GM18858 (cell line): Measurements from ENCODE around the gene PDCD1.

Experiments
- ATAC-seq: cut with Tn5 transposase; IDR thresholded peaks from one replicate; pipeline ENCODE4 v1.9.1; 2021; ENCODE audit not compliant: unreplicated experiment

The PDCD1 gene

DNA sequence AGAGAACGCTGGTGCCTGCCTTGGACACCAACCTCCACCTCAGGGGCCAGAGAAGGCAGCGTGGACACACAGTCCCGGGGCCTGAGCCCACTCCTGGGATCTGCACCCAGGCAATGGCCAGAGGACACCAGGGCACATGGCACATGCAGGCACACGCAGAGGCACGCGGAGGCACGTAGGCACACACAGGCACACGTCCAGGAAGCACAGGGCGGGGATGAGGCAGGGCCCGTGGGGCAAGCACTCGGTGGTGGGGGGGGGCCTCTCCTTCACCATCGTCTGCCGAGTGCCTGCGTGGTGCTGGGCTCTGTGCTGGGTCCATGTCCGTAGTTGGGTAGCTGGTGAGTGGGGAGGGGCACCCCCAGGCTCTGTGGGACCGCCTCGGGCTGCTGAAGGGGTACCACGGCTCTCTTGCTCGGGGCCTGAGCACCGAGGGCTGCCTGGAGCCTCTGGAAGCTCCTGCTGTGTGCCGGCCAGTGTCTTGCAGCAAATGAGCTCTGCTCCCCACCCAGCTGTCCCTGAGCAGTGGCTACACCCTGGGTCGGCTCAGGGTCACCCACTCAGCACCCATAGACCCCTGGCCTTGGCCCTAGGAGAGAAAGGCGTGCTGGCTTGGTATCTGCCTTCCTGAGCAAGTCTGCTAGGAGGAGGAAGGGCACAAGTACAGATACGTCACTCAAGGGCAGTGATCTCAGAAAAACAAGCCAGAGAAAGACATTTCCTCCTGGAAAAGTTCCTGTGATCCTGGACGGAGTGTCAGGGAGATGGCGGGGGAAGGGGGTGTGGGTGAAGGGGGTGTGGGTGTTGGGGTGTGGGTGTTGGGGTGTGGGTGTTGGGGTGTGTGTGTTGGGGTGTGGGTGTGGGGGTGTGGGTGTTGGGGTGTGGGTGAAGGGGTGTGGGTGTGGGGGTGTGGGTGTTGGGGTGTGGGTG lies 37.3 kb upstream of the PDCD1 start:
- ATAC-seq, result no peak

DNA sequence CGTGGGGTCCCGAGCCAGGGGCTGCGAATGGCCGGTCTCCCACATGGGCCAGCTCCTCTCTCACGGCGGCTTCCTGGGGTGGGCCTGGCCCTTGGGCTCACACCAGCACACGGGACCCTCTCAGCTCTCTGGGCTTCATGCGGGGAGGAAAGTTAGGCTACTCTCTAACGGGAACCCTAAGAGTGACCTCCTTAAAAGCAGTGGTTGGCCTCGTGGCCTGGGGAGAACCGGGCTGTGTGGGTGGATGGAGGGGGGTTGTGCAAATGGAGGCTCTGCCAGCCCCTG lies 36.7 kb upstream of the PDCD1 start:
- no peak for ATAC-seq

DNA sequence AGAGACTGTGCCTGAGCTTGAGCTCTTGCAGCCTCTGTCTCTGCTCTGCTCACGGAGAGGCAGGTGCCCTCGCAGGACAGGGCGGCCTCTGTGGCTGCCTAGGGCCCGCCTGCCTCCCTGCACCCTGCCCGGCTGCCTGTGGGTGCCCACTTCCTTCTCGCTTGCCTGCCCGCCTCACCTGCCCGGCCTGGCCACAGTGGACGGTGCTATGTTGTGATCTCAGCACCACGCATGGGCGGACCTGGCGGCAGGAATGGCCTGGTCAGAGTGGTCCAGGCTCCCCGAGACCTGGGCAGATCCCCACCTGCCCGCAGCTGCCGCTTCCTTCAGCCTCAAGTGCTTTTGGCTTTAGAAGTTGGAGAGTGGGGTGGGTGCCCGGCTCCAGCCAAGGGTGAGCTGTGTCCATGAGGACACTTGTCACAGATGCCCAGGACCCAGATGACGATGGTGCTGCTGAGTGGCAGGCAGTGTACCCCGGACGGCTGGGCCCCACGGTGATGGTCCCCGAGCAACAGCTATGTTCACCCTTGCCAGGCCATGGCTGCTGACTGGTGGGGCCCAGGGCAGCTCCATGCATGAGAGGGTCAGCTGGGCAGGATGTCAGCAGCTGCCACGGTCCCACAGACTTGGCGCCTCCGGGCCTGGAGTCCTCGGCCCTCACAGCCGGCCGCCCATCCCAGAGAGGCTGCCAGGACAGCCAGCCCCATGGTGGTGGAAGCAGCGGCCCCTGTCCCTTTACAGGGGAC lies 36.2 kb upstream of the PDCD1 start:
- no peak for ATAC-seq

DNA sequence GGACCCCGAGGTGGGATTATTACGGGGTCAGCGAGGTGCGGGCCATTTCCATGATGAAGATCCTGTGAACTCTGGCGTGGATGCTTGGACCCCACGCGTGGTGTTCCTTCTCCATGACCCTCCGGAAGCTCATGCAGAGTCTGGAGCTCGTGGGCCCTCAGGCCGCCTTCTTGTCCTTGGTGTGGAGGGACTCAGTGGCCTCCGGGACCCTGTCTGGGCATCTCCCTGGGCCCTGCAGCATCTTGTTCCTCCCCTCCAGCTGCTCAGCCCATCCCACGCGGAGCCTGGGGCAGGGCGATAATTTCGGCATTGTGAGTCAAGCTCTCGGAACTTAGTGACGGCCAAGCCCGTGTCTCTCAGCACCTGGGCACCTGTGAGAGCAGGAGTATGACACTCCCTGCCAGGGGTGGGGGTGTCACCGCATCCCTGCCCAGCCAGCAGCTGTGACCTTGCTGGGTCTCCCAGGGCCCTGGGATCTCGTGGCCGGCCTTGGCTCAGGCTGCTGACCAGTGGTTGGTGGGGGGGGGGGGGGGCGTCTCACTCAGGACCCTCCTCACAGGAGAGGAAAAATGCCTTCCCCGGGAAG lies 35.5 kb upstream of the PDCD1 start:
- ATAC-seq, result no peak

DNA sequence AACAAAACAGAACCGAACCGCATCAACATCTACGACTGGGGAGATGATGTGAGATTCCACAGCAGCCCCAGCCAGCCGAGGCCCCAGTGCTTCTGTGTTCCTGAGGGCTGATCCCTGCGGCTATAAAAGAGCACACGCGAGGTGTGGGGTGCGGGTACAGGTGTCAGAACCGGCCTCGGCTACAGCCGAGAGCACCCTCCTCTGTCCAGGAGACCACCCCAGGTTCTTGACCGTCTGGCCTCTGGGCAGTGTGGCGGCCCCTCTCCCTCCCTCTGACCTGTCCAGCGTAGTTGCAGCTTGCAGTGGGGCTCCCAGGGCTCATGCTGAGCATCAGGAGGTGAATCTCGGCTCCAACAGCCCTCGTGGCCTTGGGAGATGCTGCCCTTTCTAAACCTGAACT lies 34.6 kb upstream of the PDCD1 start:
- ATAC-seq, result no peak

DNA sequence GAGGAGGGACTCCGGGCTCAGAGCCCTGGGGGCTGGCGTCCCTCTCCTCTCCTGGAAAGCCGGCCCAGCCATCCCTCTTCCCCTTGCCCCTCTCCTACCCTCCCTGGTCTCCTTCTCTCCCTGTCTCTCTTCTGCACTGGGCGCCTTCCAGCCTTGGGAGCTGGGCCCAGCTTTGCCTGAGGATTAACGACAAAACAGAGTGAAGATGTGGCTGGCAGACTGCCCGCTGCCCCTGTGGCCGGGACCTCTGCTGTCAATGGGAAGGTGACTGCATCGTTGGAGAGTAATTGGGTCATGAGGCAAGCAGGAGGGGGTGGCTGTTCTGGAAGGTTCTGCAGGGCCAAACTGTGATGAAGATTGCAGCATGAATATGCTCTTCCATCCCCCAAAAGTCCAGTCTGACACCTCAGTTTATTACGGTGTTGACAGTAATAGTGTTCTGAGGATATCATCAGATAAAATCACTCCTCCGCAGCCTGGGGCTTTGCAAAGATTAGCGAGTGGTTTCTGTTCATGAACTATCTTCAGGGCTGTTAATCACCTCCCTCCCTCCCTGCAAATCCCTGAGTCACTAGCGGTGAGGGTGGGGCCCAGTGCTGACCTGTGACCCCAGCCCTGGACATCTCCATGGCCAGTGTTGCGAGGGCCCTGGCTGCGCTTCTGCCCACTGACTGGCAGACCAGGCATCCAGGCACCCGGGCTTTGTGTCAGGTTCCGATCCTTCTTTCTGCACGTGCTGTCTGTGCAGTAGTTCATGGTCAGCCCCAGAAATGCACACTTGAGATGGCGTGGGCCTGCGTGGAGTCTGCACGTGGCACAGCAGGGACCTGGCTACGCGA lies 33.8 kb upstream of the PDCD1 start:
- ATAC-seq, result no peak

DNA sequence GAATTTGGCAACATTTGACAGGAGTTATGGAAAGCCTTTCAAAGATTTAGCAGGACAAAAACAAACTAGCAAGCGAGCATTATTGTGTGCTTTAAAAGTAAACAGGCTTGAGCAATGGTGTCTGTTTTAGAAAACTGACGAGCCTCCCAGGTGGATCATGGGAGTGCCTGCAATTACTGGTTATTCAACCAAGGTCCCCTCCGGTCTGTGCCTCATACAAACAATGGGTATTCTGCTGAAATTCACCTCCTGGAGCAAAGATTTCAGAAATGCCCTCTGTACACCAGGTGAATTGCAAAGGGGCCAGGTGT lies 33.2 kb upstream of the PDCD1 start:
- no peak for ATAC-seq

DNA sequence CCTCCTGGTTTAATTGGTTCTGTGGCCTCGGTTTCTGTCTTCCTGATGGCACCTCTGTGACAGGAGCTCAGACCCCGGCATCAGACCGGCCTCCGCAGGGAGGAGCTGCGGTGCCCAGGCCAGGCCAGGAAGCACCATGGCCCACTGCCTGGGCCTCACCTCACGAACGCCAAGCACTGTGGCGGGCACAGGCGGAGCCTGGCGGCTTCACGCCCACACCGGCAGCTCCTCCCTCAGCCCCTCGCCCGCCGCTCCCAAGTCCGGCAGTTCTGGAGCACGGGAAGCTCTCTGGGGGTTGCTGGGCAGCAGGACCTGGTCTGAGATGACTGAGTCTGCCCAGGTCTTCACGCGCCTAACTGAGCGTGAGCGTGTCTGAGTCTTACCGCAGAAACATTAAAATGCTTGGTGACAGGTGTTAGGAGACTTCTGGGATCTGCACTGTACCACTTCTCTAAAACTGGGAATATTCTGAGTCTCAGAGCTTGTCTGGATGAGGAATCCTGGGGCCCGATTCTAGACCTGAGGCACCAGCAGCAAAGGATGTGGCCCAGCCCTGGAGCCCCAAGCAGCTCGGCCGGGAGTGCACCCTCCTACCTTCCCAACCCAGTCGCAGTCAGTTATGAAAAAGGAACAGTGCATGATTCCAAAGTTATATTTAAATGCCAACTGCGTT lies 32.8 kb upstream of the PDCD1 start:
- no peak for ATAC-seq

DNA sequence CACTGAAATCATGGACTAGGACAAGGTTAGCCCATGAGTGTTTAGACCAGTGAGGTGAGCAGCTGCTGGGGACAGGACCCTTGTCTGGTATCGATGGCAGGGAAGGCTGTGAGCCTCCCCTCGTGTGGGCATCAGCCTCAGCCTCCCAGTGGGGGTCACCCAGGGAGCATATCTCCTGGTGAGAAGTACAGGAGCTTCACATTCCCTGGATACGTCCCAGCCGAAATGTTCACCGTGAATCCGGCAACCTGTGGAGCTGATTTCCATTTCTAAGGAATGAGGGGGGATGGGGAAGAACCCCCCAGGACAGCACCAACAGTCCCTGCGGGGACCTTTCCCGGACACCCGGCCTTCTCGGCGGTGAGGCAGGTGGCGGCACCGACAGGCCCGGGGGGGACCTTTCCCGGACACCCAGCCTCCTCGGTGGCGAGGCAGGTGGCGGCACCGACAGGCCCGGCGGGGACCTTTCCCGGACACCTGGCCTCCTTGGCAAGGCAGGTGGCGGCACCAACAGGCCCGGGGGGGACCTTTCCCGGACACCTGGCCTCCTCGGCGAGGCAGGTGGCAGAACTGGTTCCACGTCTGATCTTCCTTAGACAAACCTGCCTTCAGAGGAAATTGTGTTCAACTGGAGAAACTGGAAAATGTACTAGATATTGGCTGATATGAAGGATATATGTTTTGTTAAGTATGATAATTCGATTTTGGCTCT lies 32.0 kb upstream of the PDCD1 start:
- ATAC-seq, result no peak

DNA sequence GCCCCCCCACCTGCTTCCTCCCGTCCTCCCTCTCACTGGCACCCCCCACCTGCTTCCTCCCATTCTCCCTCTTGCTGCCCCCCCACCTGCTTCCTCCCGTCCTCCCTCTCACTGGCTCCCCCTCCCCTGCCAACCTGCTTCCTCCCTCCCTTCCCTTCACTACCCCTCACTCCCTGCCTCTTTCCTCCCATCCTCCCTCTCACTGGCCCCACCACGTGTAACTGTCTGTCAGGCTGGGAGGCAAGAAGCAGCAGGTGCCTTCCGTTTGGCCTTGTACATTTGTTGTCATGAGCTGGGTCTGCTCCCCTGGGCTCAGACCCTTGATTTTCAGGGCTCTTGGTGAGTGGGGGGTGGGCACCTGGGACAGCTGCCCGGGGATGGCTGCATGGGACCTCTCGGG lies 29.9 kb upstream of the PDCD1 start:
- no peak for ATAC-seq

DNA sequence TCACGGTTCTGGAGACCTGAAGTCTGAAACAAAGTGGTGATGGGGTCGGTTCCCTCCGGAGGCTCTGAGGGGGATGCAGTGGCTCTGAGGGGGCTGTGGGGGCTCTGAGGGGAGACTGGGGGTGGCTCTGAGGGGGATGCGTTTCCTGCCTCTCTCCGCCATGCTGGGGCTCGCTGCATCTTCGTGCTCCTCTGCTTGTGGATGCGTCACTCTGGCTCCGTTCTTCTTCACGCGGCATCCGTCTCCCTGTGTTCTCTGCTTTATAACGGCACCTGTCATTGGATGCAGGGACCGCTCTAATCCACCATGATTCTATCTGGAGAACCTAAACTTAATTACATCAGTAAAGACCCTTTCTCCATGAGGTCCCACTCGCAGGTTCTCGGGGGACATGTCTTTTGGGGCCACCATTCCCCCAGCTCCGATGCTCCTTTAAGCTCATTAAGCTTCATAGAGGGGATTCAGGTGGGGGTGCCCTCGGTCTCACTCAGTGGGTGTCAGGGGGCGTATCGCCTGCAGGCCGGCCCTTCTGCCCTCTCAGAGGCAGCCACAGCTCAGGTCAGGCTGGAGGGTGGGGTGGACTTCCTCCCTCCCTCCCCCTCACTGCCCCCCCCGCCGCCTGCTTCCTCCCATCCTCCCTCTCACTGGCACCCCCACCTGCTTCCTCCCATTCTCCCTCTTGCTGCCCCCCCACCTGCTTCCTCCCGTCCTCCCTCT lies 29.3 kb upstream of the PDCD1 start:
- ATAC-seq, result no peak

DNA sequence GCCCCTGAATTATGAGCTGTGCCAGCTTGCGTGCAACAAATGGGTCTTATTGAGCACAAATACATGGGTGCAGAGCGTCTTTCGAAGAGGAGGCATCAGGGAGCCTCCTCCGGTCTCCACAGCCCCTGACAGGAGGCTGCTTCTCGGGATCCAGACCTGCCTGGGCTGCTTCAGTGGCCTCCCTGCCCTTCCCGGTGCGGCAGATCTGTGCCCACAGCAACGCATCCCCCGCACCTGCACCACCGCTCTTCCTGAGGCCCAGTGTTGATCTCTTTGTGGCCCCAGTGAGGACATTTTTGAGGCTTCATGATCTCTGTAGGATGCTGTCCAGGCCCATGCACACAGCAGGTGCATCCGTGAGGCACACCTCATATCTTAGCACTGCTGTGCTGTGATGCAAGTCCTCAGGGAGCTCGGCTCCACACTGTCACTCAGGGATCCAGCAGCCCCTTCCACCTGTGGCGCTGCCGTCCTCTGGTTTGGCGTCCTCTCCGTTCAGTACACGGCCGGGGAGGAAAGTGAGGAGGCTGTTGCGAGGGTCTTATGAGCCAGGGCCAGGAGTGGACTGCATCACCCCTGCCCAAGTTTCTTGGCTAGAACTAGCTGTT lies 28.2 kb upstream of the PDCD1 start:
- no peak for ATAC-seq

DNA sequence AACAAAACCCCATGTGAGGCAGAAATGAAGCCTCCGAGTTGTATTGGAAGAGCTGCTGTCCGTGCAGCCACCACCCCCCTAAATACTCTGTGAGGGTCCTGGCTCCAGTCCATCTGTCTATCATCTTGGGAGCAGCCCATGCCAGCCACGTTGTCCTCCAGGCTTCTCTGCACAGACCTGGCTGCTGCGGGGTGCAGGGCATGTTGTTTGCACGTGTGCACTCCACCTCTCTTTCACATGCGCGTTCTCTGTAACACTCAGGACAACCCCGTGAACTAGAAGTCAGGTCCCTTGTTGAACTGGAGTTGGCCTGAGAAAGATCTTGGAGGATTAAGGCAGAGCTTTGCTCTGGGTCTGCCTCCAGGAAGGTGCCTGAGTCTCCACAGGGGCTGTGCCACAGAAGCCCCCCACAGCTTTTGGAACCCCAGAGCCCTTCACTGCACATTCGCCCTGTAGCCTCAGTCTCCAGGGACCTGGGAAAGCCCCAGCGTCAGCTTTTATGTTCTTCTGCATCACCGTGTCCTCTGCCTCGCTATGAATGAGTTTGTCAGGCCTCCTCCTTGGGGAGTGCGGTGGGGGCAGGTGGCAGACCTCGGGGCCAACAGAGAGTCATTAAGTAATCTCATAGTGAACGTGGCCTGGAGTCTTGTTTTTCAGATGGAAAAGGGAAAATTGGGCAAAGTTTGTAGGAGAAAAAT lies 27.4 kb upstream of the PDCD1 start:
- no peak for ATAC-seq

DNA sequence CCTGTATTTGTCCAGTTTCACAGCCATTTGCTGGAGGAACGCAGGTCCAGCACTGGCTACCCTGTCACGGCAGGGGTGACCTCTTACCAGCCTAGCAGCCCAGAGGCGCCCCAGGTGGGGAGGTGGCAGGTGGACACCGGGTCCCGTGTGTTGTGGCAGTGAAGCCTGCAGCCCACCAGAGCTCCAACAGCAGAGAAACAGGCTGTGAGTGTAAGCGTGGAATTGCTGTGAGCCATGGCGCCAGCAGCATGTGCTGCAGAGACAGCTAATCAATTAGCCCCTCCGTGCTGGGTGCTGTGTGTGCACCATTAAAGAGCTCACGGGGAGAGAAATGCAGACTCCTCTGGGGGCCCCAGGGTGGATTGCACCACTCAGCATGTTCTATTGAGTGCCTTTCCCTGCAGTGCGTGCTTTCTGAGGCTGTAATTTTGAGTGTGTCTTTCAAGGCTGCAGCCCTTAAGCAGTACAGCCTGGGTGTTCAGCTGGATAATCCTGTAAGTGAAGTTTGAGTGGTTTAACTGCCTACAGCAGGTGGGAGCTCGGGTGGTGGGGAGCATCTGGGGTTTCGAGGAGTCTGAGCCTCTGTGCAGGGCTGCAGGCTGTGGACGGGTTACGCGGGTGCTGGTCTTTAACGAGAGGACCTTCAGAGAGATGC lies 26.7 kb upstream of the PDCD1 start:
- no peak for ATAC-seq

DNA sequence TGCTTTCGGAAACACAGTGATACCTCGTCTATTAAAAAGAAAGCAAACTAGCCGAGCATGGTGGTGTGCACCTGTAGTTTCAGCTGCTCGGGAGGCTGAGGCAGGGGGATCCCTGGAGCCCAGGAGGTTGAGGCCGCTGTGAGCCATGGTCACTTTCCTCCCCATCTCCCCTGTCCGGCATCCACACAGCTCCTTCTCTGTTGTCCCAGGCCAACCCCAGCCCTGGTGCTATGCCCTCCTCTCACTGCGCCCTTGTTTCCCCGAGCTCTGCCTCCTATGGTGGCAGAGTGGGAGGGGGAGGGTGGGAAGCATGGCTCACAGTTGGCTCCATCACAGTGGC lies 26.2 kb upstream of the PDCD1 start:
- no peak for ATAC-seq

DNA sequence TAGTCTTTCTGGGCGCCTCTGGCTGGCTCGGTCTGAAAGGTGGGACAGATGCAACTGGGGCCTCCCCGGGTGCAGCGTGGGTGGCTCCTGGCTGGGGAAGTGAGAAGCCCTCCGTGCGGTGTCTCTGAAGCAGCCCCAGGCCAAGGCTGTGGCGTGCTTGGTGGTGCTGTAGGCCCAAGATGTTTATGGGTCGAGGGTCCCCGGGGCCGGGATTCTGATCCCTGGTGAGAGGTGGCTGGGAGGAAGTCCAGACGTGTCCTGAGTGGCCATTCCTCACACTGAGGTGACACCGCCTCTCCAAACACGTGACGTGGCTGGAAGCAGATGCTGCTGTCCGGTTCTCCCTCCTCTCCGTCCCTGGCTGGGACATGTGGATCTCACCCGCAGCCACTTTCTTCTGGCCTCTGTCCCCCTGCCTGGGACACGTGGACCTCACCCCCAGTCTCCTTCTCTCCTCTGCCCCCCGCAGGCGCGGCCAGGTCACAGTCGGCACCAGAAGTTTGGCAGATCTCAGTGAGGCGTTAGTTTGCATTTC lies 23.5 kb upstream of the PDCD1 start:
- ATAC-seq, result peak; percentile 44

DNA sequence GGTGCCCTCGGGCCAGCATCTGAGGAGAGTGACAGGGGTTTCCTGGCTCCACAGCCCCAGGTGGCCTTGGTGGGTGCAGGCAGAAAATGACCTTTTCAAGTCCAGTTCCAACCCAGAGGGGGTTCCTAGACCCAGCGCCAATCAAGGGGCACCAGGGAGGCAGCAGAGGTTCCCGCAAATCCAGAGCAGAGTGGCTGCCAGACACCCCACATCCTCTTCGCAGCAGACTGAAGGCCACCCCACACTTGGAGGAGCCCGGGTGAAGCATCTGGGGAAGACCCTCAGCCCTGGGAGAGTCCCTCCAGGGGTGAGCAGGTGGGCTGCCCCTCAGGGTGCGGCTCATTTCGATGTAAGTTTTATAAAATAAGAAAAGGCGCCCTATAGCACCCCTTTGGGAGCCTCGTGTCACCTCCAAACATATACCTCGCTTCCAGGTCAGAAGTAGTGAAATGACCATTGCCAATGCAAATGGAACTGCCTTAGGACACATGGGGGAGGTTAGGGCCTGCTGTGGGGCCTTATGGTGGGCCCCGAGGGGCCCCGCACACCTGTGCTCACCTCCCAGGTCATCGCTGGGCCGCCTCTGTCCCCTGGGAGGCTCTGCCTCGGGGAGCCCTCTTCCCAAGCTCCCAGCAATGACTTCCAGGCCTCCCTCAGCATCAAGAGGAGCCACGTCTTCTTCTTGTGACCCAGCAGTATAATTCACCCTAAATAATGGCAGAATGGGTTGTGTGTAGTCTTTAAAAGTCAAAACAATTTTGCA lies 21.8 kb upstream of the PDCD1 start:
- no peak for ATAC-seq
